ENCODE data around the gene DAW1. TPM values are rescaled to one million over a fixed set of nuclear protein-coding genes. Genes with fewer than 3 reads are reported as not detected.
A peak's percentile ranks its signal among the peaks of the same experiment; 100 is the strongest.

DAW1 gene
- total and polyA plus RNA-seq, 2 donors (not counting 1 experiment from before 2014, with no cell fraction given), result 0.11 TPM; not detected in 1

DNA sequence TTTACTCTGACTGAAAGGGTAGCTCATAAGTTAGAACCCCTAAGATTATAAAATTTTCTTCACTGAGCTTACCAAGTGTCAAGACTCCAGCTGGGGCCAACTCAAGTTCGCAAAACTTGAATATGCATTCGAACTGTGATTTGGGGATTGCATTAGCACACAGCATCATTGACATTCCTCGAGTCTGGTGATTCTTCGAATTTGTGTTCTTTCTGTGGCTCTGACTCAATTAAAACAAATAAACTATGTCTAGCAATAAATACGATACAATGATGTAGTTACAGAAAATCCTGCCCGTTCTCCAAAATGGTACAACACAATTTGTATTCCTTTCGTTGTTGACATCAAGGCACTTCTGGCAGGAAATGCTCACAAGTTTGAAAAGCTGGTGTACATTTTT is 46.7 kb upstream of the DAW1 start:
- no peak overlapping the region for H3K9ac ChIP-seq (ENCODE audit: insufficient read depth, low read length)
- H4K20me1 ChIP-seq (ENCODE audit: control insufficient read depth, extremely low read depth, insufficient read depth, low read length), result no peaks in the 10 kb centered on the region
- H3K79me2 ChIP-seq (ENCODE audit: control insufficient read depth, insufficient read depth, low read length), result no peaks in the 10 kb centered on the region
- no peaks in the 10 kb centered on the region for H3K27me3 ChIP-seq (ENCODE audit: control insufficient read depth, insufficient read depth, low read length)
- H3K4me1 ChIP-seq (ENCODE audit: control insufficient read depth, extremely low read depth, insufficient read depth, low read length), result no peaks in the 10 kb centered on the region
- no peaks in the 10 kb centered on the region for H3K36me3 ChIP-seq (ENCODE audit: control insufficient read depth, insufficient read depth, low read length)
- H3K9me3 ChIP-seq (ENCODE audit: control insufficient read depth, insufficient read depth, low read depth, low read length), result no peaks in the 10 kb centered on the region
- TF ChIP-seq EZH2 (IDR thresholded peaks at IDR 0.05; ENCODE audit: low read length, missing control alignments), result no peak
- TF ChIP-seq, protein P1, sequence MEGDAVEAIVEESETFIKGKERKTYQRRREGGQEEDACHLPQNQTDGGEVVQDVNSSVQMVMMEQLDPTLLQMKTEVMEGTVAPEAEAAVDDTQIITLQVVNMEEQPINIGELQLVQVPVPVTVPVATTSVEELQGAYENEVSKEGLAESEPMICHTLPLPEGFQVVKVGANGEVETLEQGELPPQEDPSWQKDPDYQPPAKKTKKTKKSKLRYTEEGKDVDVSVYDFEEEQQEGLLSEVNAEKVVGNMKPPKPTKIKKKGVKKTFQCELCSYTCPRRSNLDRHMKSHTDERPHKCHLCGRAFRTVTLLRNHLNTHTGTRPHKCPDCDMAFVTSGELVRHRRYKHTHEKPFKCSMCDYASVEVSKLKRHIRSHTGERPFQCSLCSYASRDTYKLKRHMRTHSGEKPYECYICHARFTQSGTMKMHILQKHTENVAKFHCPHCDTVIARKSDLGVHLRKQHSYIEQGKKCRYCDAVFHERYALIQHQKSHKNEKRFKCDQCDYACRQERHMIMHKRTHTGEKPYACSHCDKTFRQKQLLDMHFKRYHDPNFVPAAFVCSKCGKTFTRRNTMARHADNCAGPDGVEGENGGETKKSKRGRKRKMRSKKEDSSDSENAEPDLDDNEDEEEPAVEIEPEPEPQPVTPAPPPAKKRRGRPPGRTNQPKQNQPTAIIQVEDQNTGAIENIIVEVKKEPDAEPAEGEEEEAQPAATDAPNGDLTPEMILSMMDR (conservative IDR thresholded peaks at IDR 0.05 in 1 of 2, IDR thresholded peaks at IDR 0.05 in 1 of 2; ENCODE audit: low read depth in 1 of 2, low read length in 2 of 2), result no peak
- H2AFZ ChIP-seq (ENCODE audit: low read length), result no peak overlapping the region
- H3K27ac ChIP-seq (ENCODE audit: insufficient read depth, low read length), result no peak overlapping the region
- no peak overlapping the region for H3K4me2 ChIP-seq (ENCODE audit: extremely low read depth, insufficient read depth, low read length)
- DNase-seq (ENCODE audit: low read depth in 2 of 2), result peak in 1 of 2 donors; percentile 89
- H3K4me3 ChIP-seq (replicated peaks in 1 of 4; ENCODE audit: control extremely low read depth in 1 of 4, insufficient read depth in 1 of 4, low read depth in 3 of 4, low read length in 4 of 4), result no peak overlapping the region

DNA sequence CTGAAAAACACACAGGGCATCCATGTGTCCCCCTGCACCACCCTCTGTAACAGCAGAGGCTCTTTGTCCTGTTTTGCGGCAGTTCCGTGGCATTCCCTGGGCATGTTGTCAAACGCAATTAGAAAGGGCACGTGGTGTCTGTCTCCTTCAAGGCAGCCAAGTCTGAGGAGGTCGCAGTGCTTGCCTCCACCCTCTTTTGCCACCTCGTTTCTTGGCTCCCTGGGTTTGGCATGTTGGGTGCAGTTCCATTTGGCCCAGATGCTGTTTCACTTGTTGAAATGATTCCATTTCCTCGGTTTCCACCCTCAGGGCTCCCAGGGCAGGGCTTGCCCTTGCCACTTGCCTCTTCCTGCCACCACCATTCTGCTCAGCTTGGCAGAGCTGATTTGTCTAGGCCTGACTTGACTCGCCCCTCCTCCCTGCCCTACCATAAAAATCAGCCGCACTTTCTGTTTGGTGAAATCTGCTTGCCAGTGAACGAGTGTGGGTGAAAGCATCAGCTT is 45.4 kb upstream of the DAW1 start:
- H3K4me2 ChIP-seq (ENCODE audit: extremely low read depth, insufficient read depth, low read length), result no peak overlapping the region
- no peaks in the 10 kb centered on the region for H3K9me3 ChIP-seq (ENCODE audit: control insufficient read depth, insufficient read depth, low read depth, low read length)
- no peak overlapping the region for H3K27ac ChIP-seq (ENCODE audit: insufficient read depth, low read length)
- no peak for DNase-seq (ENCODE audit: low read depth in 2 of 2)
- no peak for TF ChIP-seq EZH2 (IDR thresholded peaks at IDR 0.05; ENCODE audit: low read length, missing control alignments)
- TF ChIP-seq, protein P1 (conservative IDR thresholded peaks at IDR 0.05 in 1 of 2, IDR thresholded peaks at IDR 0.05 in 1 of 2; ENCODE audit: low read depth in 1 of 2, low read length in 2 of 2), result no peak
- no peaks in the 10 kb centered on the region for H3K4me1 ChIP-seq (ENCODE audit: control insufficient read depth, extremely low read depth, insufficient read depth, low read length)
- H3K27me3 ChIP-seq (ENCODE audit: control insufficient read depth, insufficient read depth, low read length), result no peaks in the 10 kb centered on the region
- no peaks in the 10 kb centered on the region for H3K79me2 ChIP-seq (ENCODE audit: control insufficient read depth, insufficient read depth, low read length)
- H3K4me3 ChIP-seq (replicated peaks in 1 of 4; ENCODE audit: control extremely low read depth in 1 of 4, insufficient read depth in 1 of 4, low read depth in 3 of 4, low read length in 4 of 4), result no peak overlapping the region
- no peak overlapping the region for H3K9ac ChIP-seq (ENCODE audit: insufficient read depth, low read length)
- H2AFZ ChIP-seq (ENCODE audit: low read length), result peak overlapping the region; percentile 30
- no peaks in the 10 kb centered on the region for H4K20me1 ChIP-seq (ENCODE audit: control insufficient read depth, extremely low read depth, insufficient read depth, low read length)
- no peaks in the 10 kb centered on the region for H3K36me3 ChIP-seq (ENCODE audit: control insufficient read depth, insufficient read depth, low read length)

DNA sequence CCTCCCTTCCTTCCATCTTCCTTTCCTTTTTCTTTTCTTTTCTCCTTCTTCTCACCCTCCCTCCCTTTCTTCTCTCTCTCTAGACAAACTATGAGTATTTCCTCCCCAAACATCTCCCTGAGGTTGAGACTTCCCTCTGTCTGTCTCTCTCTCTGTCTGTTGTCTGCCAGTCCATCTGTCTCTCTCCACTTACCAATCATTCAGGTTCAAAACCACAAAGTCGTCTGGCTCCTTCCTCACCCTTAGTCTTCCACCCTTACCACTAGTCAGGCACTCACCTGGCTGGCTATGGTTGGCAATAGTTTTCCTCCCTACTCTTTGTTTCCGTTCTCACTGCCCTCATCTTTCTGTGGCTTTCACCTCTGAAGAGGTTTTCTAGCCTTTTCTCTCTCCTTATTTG is 44.9 kb upstream of the DAW1 start:
- Histone ChIP-seq H3K36me3 (ENCODE audit: control insufficient read depth, insufficient read depth, low read length) (no peaks in the 10 kb centered on the region), H2AFZ (ENCODE audit: low read length) (no peak overlapping the region), H4K20me1 (ENCODE audit: control insufficient read depth, extremely low read depth, insufficient read depth, low read length) (no peaks in the 10 kb centered on the region), H3K4me3 (replicated peaks in 1 of 4; ENCODE audit: control extremely low read depth in 1 of 4, insufficient read depth in 1 of 4, low read depth in 3 of 4, low read length in 4 of 4) (no peak overlapping the region), H3K4me2 (ENCODE audit: extremely low read depth, insufficient read depth, low read length) (no peak overlapping the region), H3K9me3 (ENCODE audit: control insufficient read depth, insufficient read depth, low read depth, low read length) (no peaks in the 10 kb centered on the region), H3K27me3 (ENCODE audit: control insufficient read depth, insufficient read depth, low read length) (no peaks in the 10 kb centered on the region), H3K4me1 (ENCODE audit: control insufficient read depth, extremely low read depth, insufficient read depth, low read length) (no peaks in the 10 kb centered on the region), H3K79me2 (ENCODE audit: control insufficient read depth, insufficient read depth, low read length) (no peaks in the 10 kb centered on the region), H3K9ac (ENCODE audit: insufficient read depth, low read length) (no peak overlapping the region), H3K27ac (ENCODE audit: insufficient read depth, low read length) (no peak overlapping the region)
- no peak for TF ChIP-seq EZH2 (IDR thresholded peaks at IDR 0.05; ENCODE audit: low read length, missing control alignments)
- TF ChIP-seq, protein P1 (conservative IDR thresholded peaks at IDR 0.05 in 1 of 2, IDR thresholded peaks at IDR 0.05 in 1 of 2; ENCODE audit: low read depth in 1 of 2, low read length in 2 of 2), result no peak
- no peak for DNase-seq (ENCODE audit: low read depth in 2 of 2)
